ENCODE data around the gene C3orf20.

C3orf20 gene

GRCh38 chr3:14680115-14680514, 5.2 kb downstream of the C3orf20 start:
- H3K27me3 ChIP-seq: no peaks in the 10 kb centered on the region
- peaks cover 0 to 2% (median 0%) of the 10 kb centered on the region in 3 donors for H3K36me3 ChIP-seq
- no peak overlapping the region for H3K27ac ChIP-seq
- TF ChIP-seq CTCF (IDR thresholded peaks at IDR 0.05): no peak
- H3K9me3 ChIP-seq: no peaks in the 10 kb centered on the region
- intact Hi-C loops (cut with DNase I; ENCODE audit: low total_unique reads): no loop called here
- no peaks in the 10 kb centered on the region for H3K4me1 ChIP-seq
- no peak for DNase-seq
- no peak overlapping the region for H3K4me3 ChIP-seq

- H3K27me3 ChIP-seq: no peaks in the 10 kb centered on the region
- H3K4me3 ChIP-seq: no peak overlapping the region
- H3K9me3 ChIP-seq: no peaks in the 10 kb centered on the region
- intact Hi-C loops (cut with DNase I; ENCODE audit: low total_unique reads): no loop called here
- TF ChIP-seq CTCF (IDR thresholded peaks at IDR 0.05): no peak
- no peaks in the 10 kb centered on the region for H3K36me3 ChIP-seq
- no peaks in the 10 kb centered on the region for H3K4me1 ChIP-seq
- DNase-seq: no peak
- H3K27ac ChIP-seq: no peak overlapping the region
Observed at GRCh38 chr3:14680716-14681115, 5.8 kb downstream of the C3orf20 start.

GRCh38 chr3:14684447-14684846, 9.5 kb downstream of the C3orf20 start:
- no peaks in the 10 kb centered on the region for H3K9me3 ChIP-seq
- no peaks in the 10 kb centered on the region for H3K27me3 ChIP-seq
- intact Hi-C loops (cut with DNase I; ENCODE audit: low total_unique reads): no loop called here
- H3K36me3 ChIP-seq: no peaks in the 10 kb centered on the region
- H3K4me3 ChIP-seq: no peak overlapping the region
- H3K27ac ChIP-seq: no peak overlapping the region
- no peak for DNase-seq
- no peaks in the 10 kb centered on the region for H3K4me1 ChIP-seq
- TF ChIP-seq CTCF (IDR thresholded peaks at IDR 0.05): no peak

DNA sequence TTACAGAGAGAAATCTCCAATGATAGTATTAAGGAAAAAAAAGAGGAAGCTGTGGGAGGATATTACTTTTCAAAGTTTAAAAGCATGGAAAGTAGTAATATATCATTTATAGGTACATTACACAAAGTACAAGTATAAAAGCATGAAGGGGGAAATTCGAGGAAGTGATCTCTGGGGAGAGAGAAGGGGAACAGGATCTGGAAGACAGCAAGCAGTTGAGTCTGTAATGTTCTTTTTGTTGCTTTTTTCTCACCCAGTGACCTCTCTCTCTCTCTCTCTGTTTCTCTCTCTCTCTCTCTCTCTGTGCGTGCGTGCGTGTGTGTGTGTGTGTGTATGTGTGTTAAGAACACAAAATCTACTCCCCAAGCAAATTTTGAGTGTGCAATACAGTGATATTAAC, 10.2 kb downstream of the C3orf20 start:
- no peaks in the 10 kb centered on the region for H3K4me1 ChIP-seq
- no peaks in the 10 kb centered on the region for H3K27me3 ChIP-seq
- no peak overlapping the region for H3K4me3 ChIP-seq
- no peak for TF ChIP-seq CTCF (IDR thresholded peaks at IDR 0.05)
- no peak overlapping the region for H3K27ac ChIP-seq
- intact Hi-C loops (cut with DNase I; ENCODE audit: low total_unique reads): no loop called here
- H3K9me3 ChIP-seq: no peaks in the 10 kb centered on the region
- DNase-seq: no peak
- no peaks in the 10 kb centered on the region for H3K36me3 ChIP-seq

DNA sequence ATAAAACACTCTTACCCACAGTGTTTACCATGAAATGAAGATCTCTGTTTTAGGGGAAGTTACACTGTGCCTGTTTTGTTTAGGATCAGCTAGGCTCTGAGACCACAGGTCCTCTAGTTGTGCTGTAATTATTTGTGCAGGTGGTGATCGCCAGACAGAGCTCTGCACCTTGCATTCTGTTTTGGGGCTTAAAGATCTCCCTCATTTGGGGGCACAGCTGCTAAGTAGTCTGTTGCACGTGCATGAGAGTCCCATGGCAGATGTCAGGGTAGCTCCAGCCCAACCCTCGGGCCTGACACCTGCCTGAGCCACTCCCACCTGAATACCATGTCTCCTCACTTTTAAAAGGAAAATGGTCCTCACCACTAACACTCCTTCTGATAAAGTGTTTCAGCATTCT, 12.4 kb downstream of the C3orf20 start:
- Histone ChIP-seq H3K27ac (no peak overlapping the region), H3K9me3 (peaks cover 0 to 5% (median 0%) of the 10 kb centered on the region in 3 donors), H3K36me3 (no peaks in the 10 kb centered on the region), H3K4me3 (no peak overlapping the region), H3K4me1 (no peaks in the 10 kb centered on the region), H3K27me3 (no peaks in the 10 kb centered on the region)
- no peak for DNase-seq
- no peak for TF ChIP-seq CTCF (IDR thresholded peaks at IDR 0.05)
- intact Hi-C loops (cut with DNase I; ENCODE audit: low total_unique reads): no loop called here

- Histone ChIP-seq H3K9me3 (peaks cover 0 to 13% (median 0%) of the 10 kb centered on the region in 3 donors), H3K27ac (no peak overlapping the region), H3K4me1 (no peaks in the 10 kb centered on the region), H3K36me3 (no peaks in the 10 kb centered on the region), H3K4me3 (no peak overlapping the region), H3K27me3 (no peaks in the 10 kb centered on the region)
- DNase-seq: no peak
- intact Hi-C loops (cut with DNase I; ENCODE audit: low total_unique reads): no loop called here
- TF ChIP-seq CTCF (IDR thresholded peaks at IDR 0.05): no peak
Observed at GRCh38 chr3:14688525-14688924, 13.6 kb downstream of the C3orf20 start.

All from tibial artery (tissue), 4 donors.